ENCODE data around the gene ZNF646.

DNA sequence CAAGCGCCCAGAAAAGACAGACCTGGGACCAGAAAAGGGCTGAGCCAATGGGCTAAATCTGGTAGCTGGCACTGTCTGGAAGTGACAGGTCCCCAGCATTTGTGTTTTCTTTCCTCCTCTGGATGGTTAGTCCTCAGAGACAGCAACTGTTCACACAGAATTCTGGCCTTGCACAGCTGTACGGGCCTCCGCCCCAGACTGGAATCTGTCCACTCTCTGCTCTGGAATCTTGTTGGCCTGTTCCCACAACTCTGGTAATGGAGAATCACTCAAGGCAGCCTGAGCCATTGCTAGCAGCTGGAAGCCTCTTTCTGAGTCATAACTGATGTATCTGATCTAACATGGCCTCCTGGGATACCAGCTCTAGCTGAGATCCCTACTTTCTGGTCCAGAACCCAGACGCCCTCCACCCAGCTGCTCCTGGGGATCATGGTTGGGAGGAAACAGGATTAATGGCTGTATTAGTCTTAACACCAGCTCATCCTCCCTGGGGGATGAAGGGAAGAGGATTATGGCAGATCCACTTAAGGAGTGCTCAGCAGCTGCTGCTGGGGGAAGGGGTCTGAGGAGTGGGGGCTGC, 9.2 kb upstream of the ZNF646 start:
- no peak for TF ChIP-seq EZH2phosphoT487 (IDR thresholded peaks at IDR 0.05; ENCODE audit: borderline replicate concordance)
- TF ChIP-seq, protein P1, sequence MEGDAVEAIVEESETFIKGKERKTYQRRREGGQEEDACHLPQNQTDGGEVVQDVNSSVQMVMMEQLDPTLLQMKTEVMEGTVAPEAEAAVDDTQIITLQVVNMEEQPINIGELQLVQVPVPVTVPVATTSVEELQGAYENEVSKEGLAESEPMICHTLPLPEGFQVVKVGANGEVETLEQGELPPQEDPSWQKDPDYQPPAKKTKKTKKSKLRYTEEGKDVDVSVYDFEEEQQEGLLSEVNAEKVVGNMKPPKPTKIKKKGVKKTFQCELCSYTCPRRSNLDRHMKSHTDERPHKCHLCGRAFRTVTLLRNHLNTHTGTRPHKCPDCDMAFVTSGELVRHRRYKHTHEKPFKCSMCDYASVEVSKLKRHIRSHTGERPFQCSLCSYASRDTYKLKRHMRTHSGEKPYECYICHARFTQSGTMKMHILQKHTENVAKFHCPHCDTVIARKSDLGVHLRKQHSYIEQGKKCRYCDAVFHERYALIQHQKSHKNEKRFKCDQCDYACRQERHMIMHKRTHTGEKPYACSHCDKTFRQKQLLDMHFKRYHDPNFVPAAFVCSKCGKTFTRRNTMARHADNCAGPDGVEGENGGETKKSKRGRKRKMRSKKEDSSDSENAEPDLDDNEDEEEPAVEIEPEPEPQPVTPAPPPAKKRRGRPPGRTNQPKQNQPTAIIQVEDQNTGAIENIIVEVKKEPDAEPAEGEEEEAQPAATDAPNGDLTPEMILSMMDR (conservative IDR thresholded peaks at IDR 0.05; ENCODE audit: low read length): no peak
